A549 (cell line): Measurements from ENCODE around the gene ARHGAP25. TPM values are rescaled to one million over a fixed set of nuclear protein-coding genes. Genes with fewer than 3 reads are reported as not detected.

Experiments used
- ATAC-seq, 2 experiments: fragments of 200-7000 bp in 1 of 2; fragments of >200 bp in 1 of 2; cut with Nextera tagmentation in 1 of 2; cut with Tn5 transposase in 1 of 2; 3 replicates each; pipeline versions ENCODE4 v1.8.0 to v1.9.1; 2018 to 2020; ENCODE audit warnings: mild to moderate bottlenecking in 1 of 2, moderate library complexity in 1 of 2
- CTCF ChIA-PET: fragments of 300-600 bp; sonication (Branson Sonifier 250); formaldehyde crosslinking; extraction: SDS; loops from one replicate; lab custom pipeline; 2021; ENCODE audit warnings: antibody characterized with exemption, inconsistent platforms; lab: Yijun Ruan, JAX
- POLR2A ChIA-PET: fragments of 350-600 bp; formaldehyde crosslinking; extraction: SDS; loops from one replicate; lab custom pipeline; 2021; ENCODE audit warnings: antibody characterized with exemption, inconsistent platforms; lab: Yijun Ruan, JAX
- DNase-seq, 2 experiments: peaks; one replicate each; pipeline versions ENCODE4 v3.0.0 to v3.0.0-alpha.2; 2011 to 2016; ENCODE audit warnings: low read depth in 1 of 2, low spot score in 1 of 2
- FAIRE-seq: peaks from 2 replicates; lab custom pipeline; 2011; peaks lifted over from hg19 to GRCh38; lab: Jason Lieb, UNC
- H3K27ac ChIP-seq, 2 experiments: fragments of >200 bp; sonication (Bioruptor Twin); formaldehyde crosslinking; 3 replicates each; pipeline ENCODE4 v1.5.1; 2016 to 2017
- H3K4me1 ChIP-seq: fragments of >200 bp; sonication (Bioruptor Twin); formaldehyde crosslinking; 3 replicates; pipeline ENCODE4 v1.6.1; 2016
- H3K4me2 ChIP-seq: fragments of >200 bp; sonication (Bioruptor Twin); formaldehyde crosslinking; 3 replicates; pipeline ENCODE4 v1.6.1; 2016
- H3K4me3 ChIP-seq: fragments of >200 bp; sonication (Bioruptor Twin); formaldehyde crosslinking; 3 replicates; pipeline ENCODE4 v1.5.1; 2016
- H3K9me3 ChIP-seq: fragments of >200 bp; sonication (Bioruptor Twin); formaldehyde crosslinking; 3 replicates; pipeline ENCODE4 v1.6.1; 2016
- ATOH8 ChIP-seq: fragments of 250-450 bp; sonication (Bioruptor Pico); IDR thresholded peaks from 2 replicates; pipeline ENCODE4 v1.5.0; 2020; ENCODE audit warnings: low read depth, mild to moderate bottlenecking, moderate library complexity
- BCL3 ChIP-seq: fragments of >200 bp; sonication (Bioruptor Twin); formaldehyde crosslinking; IDR thresholded peaks from 3 replicates; pipeline ENCODE4 v1.6.1; 2016
- BHLHE40 ChIP-seq: IDR thresholded peaks from 2 replicates; pipeline ENCODE4 v1.6.1; 2012; ENCODE audit warnings: low read depth, low read length, inconsistent platforms
- CBX8 ChIP-seq: fragments of 200-600 bp; sonication (generic); IDR thresholded peaks from 2 replicates; pipeline ENCODE4 v1.6.1; 2016
- CEBPB ChIP-seq, 2 experiments: fragments of >200 bp in 1 of 2; sonication (Bioruptor Twin) in 1 of 2; formaldehyde crosslinking in 1 of 2; IDR thresholded peaks; 2 replicates each; pipeline ENCODE4 v1.6.1; 2012 to 2016
- CTCF ChIP-seq: fragments of >200 bp; sonication (Bioruptor Twin); formaldehyde crosslinking; IDR thresholded peaks from 3 replicates; pipeline ENCODE4 v1.5.1; 2016
- ESRRA ChIP-seq: fragments of 150-350 bp; IDR thresholded peaks from 2 replicates; pipeline ENCODE4 v1.6.1; 2014; ENCODE audit warnings: mild to moderate bottlenecking, low read length, borderline replicate concordance
- HEYL ChIP-seq: fragments of 250-450 bp; sonication (Bioruptor Pico); IDR thresholded peaks from 2 replicates; pipeline ENCODE4 v1.8.0; 2021; ENCODE audit warnings: mild to moderate bottlenecking, moderate library complexity
- HMGXB4 ChIP-seq: fragments of 250-450 bp; sonication (Bioruptor Pico); IDR thresholded peaks from 2 replicates; pipeline ENCODE4 v1.5.0; 2021; ENCODE audit warnings: mild to moderate bottlenecking, moderate library complexity, borderline replicate concordance
- HOXB5 ChIP-seq: fragments of 250-450 bp; sonication (Bioruptor Pico); IDR thresholded peaks from 2 replicates; pipeline ENCODE4 v1.5.0; 2020; ENCODE audit warnings: mild to moderate bottlenecking, moderate library complexity
- JUN ChIP-seq, 2 experiments: fragments of >200 bp; sonication (Bioruptor Twin); formaldehyde crosslinking; IDR thresholded peaks; 2 replicates in 1 of 2; 3 replicates in 1 of 2; pipeline ENCODE4 v1.6.1; 2016 to 2017
- MAFK ChIP-seq: fragments of 450-650 bp; IDR thresholded peaks from 2 replicates; pipeline ENCODE4 v1.6.1; 2014; ENCODE audit not compliant: partially characterized antibody
- NFE2L2 ChIP-seq: fragments of 150-350 bp; conservative IDR thresholded peaks from 2 replicates; pipeline ENCODE4 v1.6.1; 2014; ENCODE audit warnings: low read length
- PHF8 ChIP-seq: fragments of 200-600 bp; sonication (generic); IDR thresholded peaks from 2 replicates; pipeline ENCODE4 v1.6.1; 2016; ENCODE audit warnings: low read depth, mild to moderate bottlenecking, antibody characterized with exemption, moderate library complexity, borderline replicate concordance
- RFX5 ChIP-seq: fragments of 450-650 bp; IDR thresholded peaks from 2 replicates; pipeline ENCODE4 v1.7.1; 2014; ENCODE audit warnings: antibody characterized with exemption, mild to moderate bottlenecking, moderate library complexity
- RNF2 ChIP-seq: fragments of 200-600 bp; sonication (generic); IDR thresholded peaks from 2 replicates; pipeline ENCODE4 v1.6.1; 2016; ENCODE audit warnings: low read depth, mild to moderate bottlenecking, antibody characterized with exemption, moderate library complexity, borderline replicate concordance
- SMC3 ChIP-seq: fragments of >200 bp; sonication (Bioruptor Twin); formaldehyde crosslinking; IDR thresholded peaks from 3 replicates; pipeline ENCODE4 v1.6.1; 2018; ENCODE audit warnings: inconsistent platforms
- TFCP2L1 ChIP-seq: fragments of 250-450 bp; sonication (Bioruptor Pico); IDR thresholded peaks from 2 replicates; pipeline ENCODE4 v1.5.0; 2021; ENCODE audit warnings: mild to moderate bottlenecking
- TP53 ChIP-seq: fragments of 250-450 bp; sonication (Bioruptor Pico); IDR thresholded peaks from 2 replicates; pipeline ENCODE4 v1.5.0; 2021; ENCODE audit warnings: mild to moderate bottlenecking, moderate library complexity
- ZFP36 ChIP-seq: fragments of 450-650 bp; IDR thresholded peaks from 2 replicates; pipeline ENCODE4 v1.6.1; 2014; ENCODE audit warnings: borderline replicate concordance; ENCODE audit not compliant: partially characterized antibody
- WGBS: methylation state at CpG from one replicate; pipeline ENCODE4 v1.1.6; 2017; ENCODE audit errors: missing lambda C conversion rate; 5-methylcytosine and 5-hydroxymethylcytosine counted together
- polyA plus RNA-seq, 4 experiments: library from polyadenylated mRNA; depleted of rRNA in 3 of 4; stranded (reverse); fragments of >200 nt; fragmentation: RNase III in 1 of 4; extraction: RNeasy Plus Mini Kit Qiagen cat#74134 plus additional on column Dnase treatment in 1 of 4; gene quantifications; 2 replicates in 3 of 4; 3 replicates in 1 of 4; pipeline ENCODE4 v1.2.3, GENCODE V29; 2011 to 2017

The ARHGAP25 gene
- polyA plus RNA-seq, 2 of the 4 experiments (the other 2 are of a cell fraction) = 0.50 to 2.4 TPM

- TF ChIP-seq HMGXB4 (CRISPR knock-in tag) (no peak), ATOH8 (CRISPR knock-in tag) (no peak), ESRRA (no peak)
- Histone ChIP-seq H3K4me3 (no peak overlapping the region), H3K4me1 (no peaks in the 10 kb centered on the region), H3K9me3 (no peaks in the 10 kb centered on the region), H3K27ac (no peak overlapping the region), H3K4me2 (no peak overlapping the region)
- CTCF ChIA-PET = interaction anchor here (0.6 to 2.8 kb wide), 5 partner anchors 10 to 516 kb away, joined by 3 to 15 read pairs (median 5); no protein-coding TSS in a partner anchor
- no peak for ATAC-seq
- 72% methylated on average over 2 of the region's 2 CpGs for WGBS
- no peak for DNase-seq
- FAIRE-seq = no peak
- POLR2A ChIA-PET = no interaction called here
These were observed 110.4 kb downstream of the ARHGAP25 start for GRCh38 chr2:68845043-68845442.

- H3K9me3 ChIP-seq = no peaks in the 10 kb centered on the region
- H3K4me3 ChIP-seq = no peak overlapping the region
- ChIA-PET POLR2A (no interaction called here), CTCF (interaction anchor here (2.3 to 2.8 kb wide), 2 partner anchors 11 to 94 kb away, joined by 9 to 15 read pairs; no protein-coding TSS in a partner anchor)
- no peak overlapping the region for H3K4me2 ChIP-seq
- H3K4me1 ChIP-seq = no peaks in the 10 kb centered on the region
- WGBS = 4% methylated on average over 3 of the region's 3 CpGs
- TF ChIP-seq TP53 = no peak
- no peak for TF ChIP-seq ZFP36
- TF ChIP-seq CBX8 = no peak
- no peak for TF ChIP-seq RNF2
- TF ChIP-seq BCL3 = no peak
- no peak for TF ChIP-seq JUN (IDR thresholded peaks at IDR 0.05)
- no peak for TF ChIP-seq BHLHE40
- TF ChIP-seq RFX5 = no peak
- no peak for TF ChIP-seq CEBPB (IDR thresholded peaks at IDR 0.05)
- TF ChIP-seq MAFK = no peak
- no peak for TF ChIP-seq PHF8
- TF ChIP-seq SMC3 = no peak
- no peak for TF ChIP-seq TFCP2L1 (CRISPR knock-in tag)
- no peak for TF ChIP-seq HOXB5 (CRISPR knock-in tag)
- no peak for TF ChIP-seq NFE2L2
- no peak for TF ChIP-seq HEYL (CRISPR knock-in tag)
- no peak for TF ChIP-seq CTCF
- TF ChIP-seq, all 56 proteins: peak for 0
- FAIRE-seq = no peak
- ATAC-seq = no peak
- DNase-seq = no peak
- no peak overlapping the region for H3K27ac ChIP-seq
These were observed 111.5 kb downstream of the ARHGAP25 start for GRCh38 chr2:68846091-68846490.
